HepG2 (cell line): ENCODE data around the gene FXN. TPM values are rescaled to one million over a fixed set of nuclear protein-coding genes. Genes with fewer than 3 reads are reported as not detected.

Source experiments
- DDIT3 ChIP-seq: sonication (generic); formaldehyde crosslinking; IDR thresholded peaks from 2 replicates; pipeline ENCODE4 v1.4.0; 2020; ENCODE audit warnings: mild to moderate bottlenecking, missing genetic modification reagents
- DNMT1 ChIP-seq: sonication (generic); formaldehyde crosslinking; IDR thresholded peaks from 2 replicates; pipeline ENCODE4 v1.5.1; 2020; ENCODE audit warnings: mild to moderate bottlenecking, missing genetic modification reagents
- ERF ChIP-seq: IDR thresholded peaks from 2 replicates; pipeline ENCODE4 v1.6.1; 2018; ENCODE audit warnings: missing biosample characterization, missing genetic modification reagents
- GTF3A ChIP-seq: sonication (generic); formaldehyde crosslinking; conservative IDR thresholded peaks from 2 replicates; pipeline ENCODE4 v1.4.0; 2020; ENCODE audit warnings: mild to moderate bottlenecking, missing genetic modification reagents
- GZF1 ChIP-seq: sonication (generic); formaldehyde crosslinking; IDR thresholded peaks from 2 replicates; pipeline ENCODE4 v1.5.1; 2020; ENCODE audit warnings: mild to moderate bottlenecking, missing genetic modification reagents
- HOXA3 ChIP-seq: sonication (generic); formaldehyde crosslinking; IDR thresholded peaks from 2 replicates; pipeline ENCODE4 v1.5.0; 2020; ENCODE audit warnings: missing genetic modification reagents
- KDM5B ChIP-seq: sonication (generic); formaldehyde crosslinking; IDR thresholded peaks from 2 replicates; pipeline ENCODE4 v1.4.0; 2020; ENCODE audit warnings: missing genetic modification reagents, mild to moderate bottlenecking, borderline replicate concordance
- MEF2D ChIP-seq: sonication (generic); formaldehyde crosslinking; IDR thresholded peaks from 2 replicates; pipeline ENCODE4 v1.5.1; 2020; ENCODE audit warnings: mild to moderate bottlenecking, missing genetic modification reagents
- MXD3 ChIP-seq: IDR thresholded peaks from 2 replicates; pipeline ENCODE4 v1.6.1; 2016; ENCODE audit warnings: mild to moderate bottlenecking, missing biosample characterization, missing genetic modification reagents
- NRL ChIP-seq: sonication (generic); formaldehyde crosslinking; IDR thresholded peaks from 2 replicates; pipeline ENCODE4 v1.5.0; 2020; ENCODE audit warnings: missing genetic modification reagents, mild to moderate bottlenecking, moderate library complexity, borderline replicate concordance
- PAF1 ChIP-seq: IDR thresholded peaks from 2 replicates; pipeline ENCODE4 v1.6.1; 2016; ENCODE audit warnings: missing genetic modification reagents, missing compliant biosample characterization
- RNF2 ChIP-seq: fragments of 450-650 bp; conservative IDR thresholded peaks from 2 replicates; pipeline ENCODE4 v1.6.1; 2016; ENCODE audit warnings: low read depth
- SMARCE1 ChIP-seq: fragments of 450-650 bp; IDR thresholded peaks from 2 replicates; pipeline ENCODE4 v1.6.1; 2017; ENCODE audit warnings: borderline replicate concordance
- SP4 ChIP-seq: sonication (generic); formaldehyde crosslinking; IDR thresholded peaks from 2 replicates; pipeline ENCODE4 v1.8.1; 2023; ENCODE audit warnings: mild to moderate bottlenecking, missing genetic modification reagents
- ZBTB21 ChIP-seq: sonication (generic); formaldehyde crosslinking; IDR thresholded peaks from 2 replicates; pipeline ENCODE4 v1.4.0; 2020; ENCODE audit warnings: missing genetic modification reagents
- ZFP36 ChIP-seq: fragments of 150-350 bp; IDR thresholded peaks from 2 replicates; pipeline ENCODE4 v1.6.1; 2018; ENCODE audit warnings: borderline replicate concordance, low read length, low read depth; ENCODE audit not compliant: partially characterized antibody
- ZNF260 ChIP-seq: sonication (generic); formaldehyde crosslinking; IDR thresholded peaks from 2 replicates; pipeline ENCODE4 v1.4.0; 2020; ENCODE audit warnings: missing genetic modification reagents, low read depth, mild to moderate bottlenecking, borderline replicate concordance
- ZNF567 ChIP-seq: sonication (generic); formaldehyde crosslinking; IDR thresholded peaks from 2 replicates; pipeline ENCODE4 v1.8.1; 2023; ENCODE audit warnings: mild to moderate bottlenecking, missing genetic modification reagents, borderline replicate concordance
- ZNF7 ChIP-seq: IDR thresholded peaks from 2 replicates; pipeline ENCODE4 v1.6.1; 2016; ENCODE audit warnings: missing biosample characterization, missing genetic modification reagents
- ZNF724P ChIP-seq: sonication (generic); formaldehyde crosslinking; IDR thresholded peaks from 2 replicates; pipeline ENCODE4 v1.8.0; 2022; ENCODE audit warnings: missing genetic modification reagents, borderline replicate concordance
- ZNF775 ChIP-seq: sonication (generic); formaldehyde crosslinking; IDR thresholded peaks from 2 replicates; pipeline ENCODE4 v1.4.0; 2020; ENCODE audit warnings: missing genetic modification reagents, mild to moderate bottlenecking, moderate library complexity, borderline replicate concordance
- ZSCAN12 ChIP-seq: sonication (generic); formaldehyde crosslinking; IDR thresholded peaks from 2 replicates; pipeline ENCODE4 v1.9.0; 2021; ENCODE audit warnings: mild to moderate bottlenecking, missing genetic modification reagents
- polyA plus RNA-seq, 8 experiments: library from polyadenylated mRNA; depleted of rRNA in 3 of 8; stranded (reverse) in 7 of 8; unstranded in 1 of 8; fragments of >200 nt; fragmentation: Illumina TruSeq in 4 of 8; extraction: Trizol in 4 of 8; gene quantifications; 2 replicates each; pipeline versions ENCODE4 v1.2.1 to v1.2.3, GENCODE V29; 2011 to 2016; ENCODE audit warnings: low read depth in 4 of 8, missing spikeins in 1 of 8, mixed read lengths in 1 of 8; ENCODE audit not compliant: insufficient read depth in 1 of 8
- total RNA-seq, 5 experiments: library from RNA; depleted of rRNA; stranded (reverse); fragments of >200 nt; fragmentation: Illumina TruSeq; extraction: Trizol; gene quantifications; 2 replicates each; pipeline ENCODE4 v1.2.3, GENCODE V29; 2016; ENCODE audit warnings: low read depth in 1 of 5
- TF ChIP-seq, protein P1 (sequence below): sonication (generic); formaldehyde crosslinking; IDR thresholded peaks from 2 replicates; pipeline ENCODE4 v1.4.0; 2020; ENCODE audit warnings: missing genetic modification reagents
- TF ChIP-seq, protein P2 (sequence below): sonication (generic); formaldehyde crosslinking; IDR thresholded peaks from 2 replicates; pipeline ENCODE4 v1.5.0; 2020; ENCODE audit warnings: mild to moderate bottlenecking, missing genetic modification reagents, borderline replicate concordance

FXN gene
- total and polyA plus RNA-seq, 2 of the 13 experiments (the other 11 are each of a cell fraction or from before 2014, with no cell fraction given), result 24.1 to 26.0 TPM

DNA sequence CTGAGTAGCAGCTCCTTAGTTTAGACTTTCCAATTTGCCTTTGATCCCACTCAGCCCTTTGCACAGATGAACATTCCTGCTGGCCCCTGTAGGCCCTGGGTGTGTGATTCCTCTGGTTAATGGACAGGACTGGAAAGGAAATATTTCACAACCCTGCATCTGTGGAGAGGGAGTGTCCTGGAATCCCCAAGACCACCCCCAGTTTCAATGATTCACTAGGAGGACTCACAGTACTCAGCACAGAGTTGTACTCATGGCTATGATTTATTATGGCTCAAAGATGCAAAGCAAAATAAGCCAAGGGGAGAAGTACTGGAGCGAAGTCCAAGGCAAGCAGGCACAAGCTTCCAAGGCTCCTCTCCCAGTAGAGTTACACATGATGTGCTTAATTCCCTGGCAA is 96.1 kb downstream of the FXN start (continued):
- TF ChIP-seq MEF2D (CRISPR knock-in tag) (0 out of 2 replicates have a peak, but pooled peaks have one; percentile 34), NRL (no peak), MXD3 (CRISPR knock-in tag) (no peak), ERF (no peak), PAF1 (CRISPR knock-in tag) (no peak), GTF3A (CRISPR knock-in tag) (no peak), ZNF260 (no peak), GZF1 (CRISPR knock-in tag) (no peak), DNMT1 (CRISPR knock-in tag) (no peak), ZNF724P (CRISPR knock-in tag) (no peak), SP4 (CRISPR knock-in tag) (no peak), RNF2 (no peak), HOXA3 (CRISPR knock-in tag) (no peak; the same call in 1 of the 2 replicates), ZSCAN12 (CRISPR knock-in tag) (no peak), SMARCE1 (no peak), ZNF775 (no peak), DDIT3 (CRISPR knock-in tag) (no peak), ZBTB21 (CRISPR knock-in tag) (no peak), ZFP36 (no peak), ZNF567 (CRISPR knock-in tag) (no peak), KDM5B (CRISPR knock-in tag) (no peak), ZNF7 (CRISPR knock-in tag) (no peak)
- TF ChIP-seq, protein P1, sequence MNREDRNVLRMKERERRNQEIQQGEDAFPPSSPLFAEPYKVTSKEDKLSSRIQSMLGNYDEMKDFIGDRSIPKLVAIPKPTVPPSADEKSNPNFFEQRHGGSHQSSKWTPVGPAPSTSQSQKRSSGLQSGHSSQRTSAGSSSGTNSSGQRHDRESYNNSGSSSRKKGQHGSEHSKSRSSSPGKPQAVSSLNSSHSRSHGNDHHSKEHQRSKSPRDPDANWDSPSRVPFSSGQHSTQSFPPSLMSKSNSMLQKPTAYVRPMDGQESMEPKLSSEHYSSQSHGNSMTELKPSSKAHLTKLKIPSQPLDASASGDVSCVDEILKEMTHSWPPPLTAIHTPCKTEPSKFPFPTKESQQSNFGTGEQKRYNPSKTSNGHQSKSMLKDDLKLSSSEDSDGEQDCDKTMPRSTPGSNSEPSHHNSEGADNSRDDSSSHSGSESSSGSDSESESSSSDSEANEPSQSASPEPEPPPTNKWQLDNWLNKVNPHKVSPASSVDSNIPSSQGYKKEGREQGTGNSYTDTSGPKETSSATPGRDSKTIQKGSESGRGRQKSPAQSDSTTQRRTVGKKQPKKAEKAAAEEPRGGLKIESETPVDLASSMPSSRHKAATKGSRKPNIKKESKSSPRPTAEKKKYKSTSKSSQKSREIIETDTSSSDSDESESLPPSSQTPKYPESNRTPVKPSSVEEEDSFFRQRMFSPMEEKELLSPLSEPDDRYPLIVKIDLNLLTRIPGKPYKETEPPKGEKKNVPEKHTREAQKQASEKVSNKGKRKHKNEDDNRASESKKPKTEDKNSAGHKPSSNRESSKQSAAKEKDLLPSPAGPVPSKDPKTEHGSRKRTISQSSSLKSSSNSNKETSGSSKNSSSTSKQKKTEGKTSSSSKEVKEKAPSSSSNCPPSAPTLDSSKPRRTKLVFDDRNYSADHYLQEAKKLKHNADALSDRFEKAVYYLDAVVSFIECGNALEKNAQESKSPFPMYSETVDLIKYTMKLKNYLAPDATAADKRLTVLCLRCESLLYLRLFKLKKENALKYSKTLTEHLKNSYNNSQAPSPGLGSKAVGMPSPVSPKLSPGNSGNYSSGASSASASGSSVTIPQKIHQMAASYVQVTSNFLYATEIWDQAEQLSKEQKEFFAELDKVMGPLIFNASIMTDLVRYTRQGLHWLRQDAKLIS (CRISPR knock-in tag), result no peak
- TF ChIP-seq, protein P2, sequence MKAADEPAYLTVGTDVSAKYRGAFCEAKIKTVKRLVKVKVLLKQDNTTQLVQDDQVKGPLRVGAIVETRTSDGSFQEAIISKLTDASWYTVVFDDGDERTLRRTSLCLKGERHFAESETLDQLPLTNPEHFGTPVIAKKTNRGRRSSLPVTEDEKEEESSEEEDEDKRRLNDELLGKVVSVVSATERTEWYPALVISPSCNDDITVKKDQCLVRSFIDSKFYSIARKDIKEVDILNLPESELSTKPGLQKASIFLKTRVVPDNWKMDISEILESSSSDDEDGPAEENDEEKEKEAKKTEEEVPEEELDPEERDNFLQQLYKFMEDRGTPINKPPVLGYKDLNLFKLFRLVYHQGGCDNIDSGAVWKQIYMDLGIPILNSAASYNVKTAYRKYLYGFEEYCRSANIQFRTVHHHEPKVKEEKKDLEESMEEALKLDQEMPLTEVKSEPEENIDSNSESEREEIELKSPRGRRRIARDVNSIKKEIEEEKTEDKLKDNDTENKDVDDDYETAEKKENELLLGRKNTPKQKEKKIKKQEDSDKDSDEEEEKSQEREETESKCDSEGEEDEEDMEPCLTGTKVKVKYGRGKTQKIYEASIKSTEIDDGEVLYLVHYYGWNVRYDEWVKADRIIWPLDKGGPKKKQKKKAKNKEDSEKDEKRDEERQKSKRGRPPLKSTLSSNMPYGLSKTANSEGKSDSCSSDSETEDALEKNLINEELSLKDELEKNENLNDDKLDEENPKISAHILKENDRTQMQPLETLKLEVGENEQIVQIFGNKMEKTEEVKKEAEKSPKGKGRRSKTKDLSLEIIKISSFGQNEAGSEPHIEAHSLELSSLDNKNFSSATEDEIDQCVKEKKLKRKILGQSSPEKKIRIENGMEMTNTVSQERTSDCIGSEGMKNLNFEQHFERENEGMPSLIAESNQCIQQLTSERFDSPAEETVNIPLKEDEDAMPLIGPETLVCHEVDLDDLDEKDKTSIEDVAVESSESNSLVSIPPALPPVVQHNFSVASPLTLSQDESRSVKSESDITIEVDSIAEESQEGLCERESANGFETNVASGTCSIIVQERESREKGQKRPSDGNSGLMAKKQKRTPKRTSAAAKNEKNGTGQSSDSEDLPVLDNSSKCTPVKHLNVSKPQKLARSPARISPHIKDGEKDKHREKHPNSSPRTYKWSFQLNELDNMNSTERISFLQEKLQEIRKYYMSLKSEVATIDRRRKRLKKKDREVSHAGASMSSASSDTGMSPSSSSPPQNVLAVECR (CRISPR knock-in tag), result peak; percentile 24; the same call in 1 of the 2 replicates
